Fibroblast of skin of abdomen (primary cell): ENCODE data around the gene KRTAP10-8. TPM values are rescaled to one million over a fixed set of nuclear protein-coding genes. Genes with fewer than 3 reads are reported as not detected.
"Not testable (repeated sequence)": the region's sequence is repeated elsewhere in the genome, so short reads cannot be mapped to it uniquely, and the experiment has no call there.

Experiments used
- DNase-seq: peaks from one replicate; pipeline ENCODE4 v3.0.0-alpha.2; 2013
- polyA plus RNA-seq, 2 experiments: library from polyadenylated mRNA; unstranded; fragments of 120-200 nt; gene quantifications; one replicate each; pipeline ENCODE4 v1.2.1, GENCODE V29; 2013; ENCODE audit not compliant: insufficient read length in 2 of 2

Gene KRTAP10-8, protein sequence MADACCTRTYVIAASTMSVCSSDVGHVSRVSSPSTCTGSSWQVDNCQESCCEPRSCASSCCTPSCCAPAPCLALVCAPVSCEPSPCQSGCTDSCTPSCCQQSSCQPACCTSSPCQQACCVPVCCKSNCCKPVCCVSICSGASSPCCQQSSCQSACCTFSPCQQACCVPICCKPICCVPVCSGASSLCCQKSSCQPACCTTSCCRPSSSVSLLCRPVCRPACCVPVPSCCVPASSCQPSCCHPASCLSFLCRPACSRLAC
- not detected for polyA plus RNA-seq (2013, experiment 1 of 2; ENCODE audit: insufficient read length)
- polyA plus RNA-seq (2013, experiment 2 of 2; ENCODE audit: insufficient read length): not detected

- no peak for DNase-seq
Observed at GRCh38 chr21:44612029-44612486, at the start of gene KRTAP10-8. Gene KRTAP10-8, plus strand, starts transcription at chr21:44612079. Its CDS starts 22 bp downstream, at chr21:44612101.

DNA sequence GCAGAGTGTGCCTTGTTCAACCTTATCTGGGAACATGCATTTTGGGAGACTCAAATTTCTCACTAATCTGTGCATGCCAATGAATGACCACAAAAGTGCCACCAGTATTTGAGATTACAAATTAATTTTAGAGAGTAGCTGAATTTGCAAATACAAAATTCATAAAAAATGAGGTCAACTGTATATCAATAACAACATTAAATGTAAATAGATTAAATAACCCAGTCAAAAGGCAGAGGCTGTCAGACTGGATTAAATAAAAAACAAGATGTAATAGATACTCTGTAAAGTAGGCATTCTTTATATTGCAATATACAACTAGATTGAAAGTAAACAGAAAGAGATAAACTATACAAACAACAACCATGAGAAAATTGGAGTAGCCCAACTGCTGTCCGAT is 47.8 kb upstream of the KRTAP10-8 start:
- no peak for DNase-seq

DNA sequence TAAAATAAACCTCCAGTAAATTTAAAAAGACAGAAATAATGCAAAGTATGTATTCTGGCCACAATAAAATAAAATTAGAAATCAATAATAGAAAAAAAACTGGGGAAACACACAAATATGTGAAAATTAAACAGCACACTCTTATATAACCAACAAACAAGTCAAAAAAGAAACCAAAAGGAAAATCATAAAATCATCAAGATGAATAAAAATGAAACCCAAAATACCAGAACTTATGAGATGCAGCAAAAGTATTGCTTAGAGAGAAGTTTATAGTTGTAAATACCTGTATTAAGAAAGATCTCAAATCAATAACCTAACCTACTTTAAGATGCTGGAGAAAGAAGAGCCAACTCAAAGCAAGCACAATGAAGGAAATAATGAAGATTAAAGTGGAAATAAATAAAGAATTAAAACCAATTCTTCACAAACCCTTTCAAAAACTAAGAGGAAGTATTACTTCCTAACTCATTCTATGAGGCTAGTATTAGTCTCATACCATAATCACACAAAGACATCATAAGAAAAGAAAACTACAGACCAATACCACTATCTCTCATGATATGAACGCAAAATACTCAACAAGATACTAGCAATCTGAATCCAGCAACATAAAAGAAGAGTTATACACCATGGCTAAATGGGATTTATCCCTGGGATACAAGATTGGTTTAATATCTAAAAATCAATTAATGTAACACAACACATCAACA is 46.8 kb upstream of the KRTAP10-8 start:
- DNase-seq: no peak

GRCh38 chr21:44566403-44566802 is 45.5 kb upstream of the KRTAP10-8 start:
- DNase-seq: no peak

DNA sequence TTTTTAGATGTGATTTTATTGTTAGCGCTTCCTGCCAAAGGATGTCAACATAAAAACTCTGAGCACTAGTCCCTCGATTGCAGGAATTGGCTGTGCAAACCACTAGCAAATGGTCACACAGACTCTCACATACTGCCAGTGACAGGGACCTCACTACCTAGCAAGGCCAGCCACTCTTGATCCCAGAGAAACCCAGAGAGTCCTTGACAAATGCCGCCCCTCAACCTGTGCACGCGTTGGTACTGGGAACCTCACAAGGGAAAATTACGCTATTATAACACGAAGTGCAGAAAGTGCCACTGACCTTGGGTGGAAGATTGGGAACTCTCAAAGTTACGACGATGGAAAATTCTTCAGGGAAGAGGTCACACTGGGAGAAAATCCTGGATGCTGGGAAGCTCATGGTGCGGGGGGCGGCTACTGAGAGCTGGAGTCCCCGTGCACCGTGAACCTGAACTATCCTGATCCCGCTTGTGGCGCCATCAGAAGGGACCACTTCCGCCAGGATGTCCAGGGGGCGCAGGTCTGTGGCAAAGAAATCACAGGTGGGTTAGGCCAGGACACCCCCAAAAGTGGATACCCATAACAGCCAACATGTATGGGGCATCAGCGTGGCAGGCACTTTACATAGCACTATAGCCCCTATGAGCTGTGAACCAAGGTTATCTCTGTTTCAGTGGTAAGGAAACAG is 44.3 kb upstream of the KRTAP10-8 start:
- no peak for DNase-seq

DNA sequence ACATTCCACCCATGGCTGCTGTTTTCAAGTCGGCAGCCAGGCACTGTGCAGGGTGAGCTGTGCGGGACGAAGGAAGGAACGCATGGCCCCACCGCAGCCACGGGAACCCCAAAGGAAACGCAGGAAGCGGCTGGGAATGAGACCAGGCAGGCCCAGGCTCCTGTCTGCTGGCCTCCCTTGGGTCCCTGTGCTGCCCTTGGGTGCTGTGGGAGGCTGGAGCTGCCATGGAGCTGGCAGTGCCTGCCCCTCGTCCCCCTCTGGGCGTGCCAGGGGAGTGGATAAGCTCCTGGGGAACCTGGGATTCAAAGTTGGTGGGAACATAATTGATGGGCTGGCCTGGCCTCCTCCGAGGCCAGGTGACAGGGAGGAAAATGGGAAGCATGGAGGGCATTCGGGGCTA is 43.6 kb upstream of the KRTAP10-8 start:
- DNase-seq: no peak

DNA sequence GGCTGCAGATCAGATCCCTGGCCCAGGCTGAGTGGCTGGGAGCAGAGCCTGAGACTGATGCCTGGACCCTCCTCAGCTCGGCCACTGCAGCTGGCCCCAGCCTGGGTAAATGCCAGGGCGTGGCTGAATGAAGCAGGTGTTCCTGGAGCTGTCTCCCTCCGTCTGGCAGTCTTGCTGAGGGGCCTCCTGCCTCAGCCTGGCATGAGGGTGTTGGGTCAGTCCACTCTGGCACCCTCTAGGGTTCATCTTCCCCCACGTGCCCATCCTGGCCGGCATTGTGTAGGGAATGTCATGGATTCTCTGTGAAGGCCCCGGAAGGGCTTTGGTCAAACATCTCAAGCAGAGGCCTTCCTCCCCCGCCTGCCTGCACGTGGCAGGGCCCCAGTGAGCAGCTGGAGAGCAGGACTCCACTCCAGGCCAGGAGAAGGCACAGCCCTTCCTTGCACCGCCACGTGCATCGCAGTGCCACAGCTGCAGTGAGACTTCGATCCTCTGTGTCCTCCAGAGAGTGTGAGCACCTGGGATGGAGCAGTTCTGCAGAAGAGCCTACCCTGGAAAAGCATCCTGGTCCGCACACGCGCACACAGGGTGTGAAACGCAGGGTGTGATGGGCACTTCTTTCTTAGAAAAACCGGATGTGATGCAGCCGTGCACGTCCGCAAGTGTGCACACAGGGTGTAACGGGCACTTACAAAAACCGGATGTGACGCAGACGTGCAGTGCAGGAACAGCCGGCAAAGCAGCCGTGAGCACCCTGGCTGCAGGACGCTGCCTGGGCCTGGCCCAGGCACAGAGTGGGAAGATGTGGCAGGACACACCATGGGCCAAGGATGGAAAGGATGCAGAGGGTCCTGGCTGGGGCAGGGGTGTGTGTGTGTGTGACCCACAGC is 43.0 kb upstream of the KRTAP10-8 start:
- no peak for DNase-seq

GRCh38 chr21:44569861-44570517 is 41.9 kb upstream of the KRTAP10-8 start:
- DNase-seq: no peak

- no peak for DNase-seq
Observed at GRCh38 chr21:44571296-44571695, 40.6 kb upstream of the KRTAP10-8 start.

- DNase-seq: no peak
Observed at GRCh38 chr21:44571844-44572782, 39.8 kb upstream of the KRTAP10-8 start.

DNA sequence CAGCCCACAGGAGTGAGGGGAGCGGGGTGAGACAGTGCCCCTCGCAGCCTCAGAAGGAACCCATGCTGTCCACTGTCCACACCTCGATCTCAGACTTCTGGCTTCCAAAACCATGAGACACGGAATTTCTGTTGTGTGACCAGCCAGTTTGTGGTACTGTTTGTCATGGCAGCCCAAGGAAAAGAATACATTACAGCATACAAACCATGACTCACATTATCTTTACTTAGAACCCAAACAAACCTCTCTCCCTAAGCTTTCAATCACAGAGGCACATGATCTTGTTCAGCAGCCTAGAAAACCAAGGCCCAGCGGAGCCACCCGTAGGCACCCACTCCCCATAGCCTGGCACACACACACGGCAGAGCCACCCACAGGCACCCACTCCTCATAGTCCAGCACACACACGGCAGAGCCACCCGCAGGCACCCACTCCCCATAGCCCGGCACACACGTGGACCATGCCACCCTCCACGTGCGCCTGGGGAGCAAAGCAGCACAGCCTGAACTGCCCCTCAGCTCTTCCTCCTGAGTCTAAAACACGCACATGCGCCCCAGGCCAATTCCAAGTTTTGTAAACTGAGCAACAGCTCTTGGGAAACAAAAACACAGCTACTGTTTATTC is 38.8 kb upstream of the KRTAP10-8 start:
- no peak for DNase-seq

- not testable (repeated sequence) for DNase-seq
Observed at GRCh38 chr21:44573630-44574456, 38.0 kb upstream of the KRTAP10-8 start, which contains the start of gene KRTAP10-4. Gene KRTAP10-4, plus strand, starts transcription at chr21:44573729. Its CDS starts 30 bp downstream, at chr21:44573759.

DNA sequence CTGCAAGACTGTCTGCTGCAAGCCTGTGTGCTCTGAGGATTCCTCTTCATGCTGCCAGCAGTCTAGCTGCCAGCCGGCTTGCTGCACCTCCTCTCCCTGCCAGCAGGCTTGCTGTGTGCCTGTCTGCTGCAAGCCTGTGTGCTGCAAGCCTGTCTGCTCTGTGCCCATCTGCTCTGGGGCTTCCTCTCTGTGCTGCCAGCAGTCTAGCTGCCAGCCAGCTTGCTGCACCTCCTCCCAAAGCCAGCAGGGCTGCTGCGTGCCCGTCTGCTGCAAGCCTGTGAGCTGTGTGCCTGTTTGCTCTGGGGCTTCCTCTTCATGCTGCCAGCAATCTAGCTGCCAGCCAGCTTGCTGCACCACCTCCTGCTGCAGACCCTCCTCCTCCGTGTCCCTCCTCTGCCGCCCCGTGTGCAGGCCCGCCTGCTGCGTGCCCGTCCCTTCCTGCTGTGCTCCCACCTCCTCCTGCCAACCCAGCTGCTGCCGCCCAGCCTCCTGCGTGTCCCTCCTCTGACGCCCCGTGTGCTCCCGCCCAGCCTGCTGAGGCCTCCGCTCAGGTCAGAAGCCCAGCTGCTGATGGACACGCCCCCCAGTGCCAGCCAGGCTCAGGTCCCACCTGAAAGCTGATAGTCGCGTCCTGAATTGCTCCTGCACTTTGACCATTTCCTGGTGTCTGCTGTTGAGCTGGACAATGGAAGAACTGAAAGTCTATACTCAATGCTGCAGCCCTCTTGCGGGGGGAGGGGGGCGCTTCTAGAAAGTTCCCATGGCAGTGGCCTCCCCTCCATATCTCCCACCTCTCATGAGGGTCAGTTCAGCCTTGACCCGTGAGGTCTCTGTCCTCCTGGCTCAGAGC is 37.2 kb upstream of the KRTAP10-8 start:
- no peak for DNase-seq

GRCh38 chr21:44575307-44576024 is 36.4 kb upstream of the KRTAP10-8 start:
- no peak for DNase-seq

GRCh38 chr21:44576025-44576420 is 35.9 kb upstream of the KRTAP10-8 start:
- no peak for DNase-seq

DNA sequence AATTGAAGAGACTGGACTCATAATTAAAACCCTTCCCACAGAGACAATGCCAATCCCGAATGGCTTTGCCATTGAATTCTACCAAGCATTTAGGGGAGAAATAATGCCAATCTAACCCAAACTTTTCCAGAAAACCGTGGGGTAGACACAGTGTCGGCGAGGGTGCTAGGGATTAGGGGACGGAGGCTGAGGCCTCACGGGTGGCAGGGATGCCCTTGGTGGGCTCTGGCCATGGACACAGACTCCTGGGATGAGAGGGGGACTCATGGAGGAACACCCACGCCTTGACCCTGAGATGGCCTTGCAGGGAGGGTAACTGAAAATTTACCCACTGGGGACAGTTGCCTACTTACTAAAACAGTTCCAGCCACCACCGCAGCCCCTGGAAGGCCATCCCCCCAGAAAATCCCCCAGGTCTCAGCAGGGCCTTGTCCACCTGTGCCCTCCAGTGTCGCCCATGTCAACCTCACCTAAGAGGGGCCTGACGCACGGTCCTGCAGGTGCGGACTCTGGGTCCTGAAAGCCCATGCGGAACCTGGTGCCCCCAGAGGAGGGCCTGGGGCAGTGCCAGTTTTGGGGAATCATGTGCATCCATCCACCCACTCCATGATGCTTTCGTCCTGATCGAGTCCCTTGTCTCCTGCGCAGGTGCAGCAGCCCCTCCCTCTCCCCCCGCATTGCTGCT is 33.4 kb upstream of the KRTAP10-8 start:
- no peak for DNase-seq
